Stimulated activated CD4-positive, alpha-beta T cell treated with anti-CD3 and anti-CD28 coated beads, Interleukin-15, amount 100 ng/mL, for 24 hours (primary cell): ENCODE data around the gene CLDN3.
"Not testable (repeated sequence)": the region's sequence is repeated elsewhere in the genome, so short reads cannot be mapped to it uniquely, and the experiment has no call there.

ENCODE experiments used
- DNase-seq: peaks from one replicate; pipeline ENCODE4 v3.0.0-alpha.2; 2020

CLDN3 gene

GRCh38 chr7:73734619-73735527 is 35.2 kb downstream of the CLDN3 start:
- peak; percentile 89 for DNase-seq

GRCh38 chr7:73732397-73732796 is 37.7 kb downstream of the CLDN3 start:
- DNase-seq = no peak

- no peak for DNase-seq
Measured at GRCh38 chr7:73730485-73730884, 39.6 kb downstream of the CLDN3 start.

- no peak for DNase-seq
Measured at GRCh38 chr7:73728551-73728950, 41.5 kb downstream of the CLDN3 start.

GRCh38 chr7:73727952-73728351 is 42.1 kb downstream of the CLDN3 start:
- no peak for DNase-seq

- DNase-seq = no peak
Measured at GRCh38 chr7:73726083-73726466, 44.0 kb downstream of the CLDN3 start.

GRCh38 chr7:73723813-73724212 is 46.3 kb downstream of the CLDN3 start:
- DNase-seq = no peak

- DNase-seq = no peak
Measured at GRCh38 chr7:73722785-73723184, 47.3 kb downstream of the CLDN3 start.

GRCh38 chr7:73722182-73722581 is 47.9 kb downstream of the CLDN3 start:
- not testable (repeated sequence) for DNase-seq

- DNase-seq = no peak
Measured at GRCh38 chr7:73721377-73721817, 48.7 kb downstream of the CLDN3 start.

- not testable (repeated sequence) for DNase-seq
Measured at GRCh38 chr7:73720443-73720842, 49.6 kb downstream of the CLDN3 start.

GRCh38 chr7:73719806-73720169 is 50.3 kb downstream of the CLDN3 start:
- DNase-seq = no peak
